Measurements from ENCODE around the gene SYK.

DNA sequence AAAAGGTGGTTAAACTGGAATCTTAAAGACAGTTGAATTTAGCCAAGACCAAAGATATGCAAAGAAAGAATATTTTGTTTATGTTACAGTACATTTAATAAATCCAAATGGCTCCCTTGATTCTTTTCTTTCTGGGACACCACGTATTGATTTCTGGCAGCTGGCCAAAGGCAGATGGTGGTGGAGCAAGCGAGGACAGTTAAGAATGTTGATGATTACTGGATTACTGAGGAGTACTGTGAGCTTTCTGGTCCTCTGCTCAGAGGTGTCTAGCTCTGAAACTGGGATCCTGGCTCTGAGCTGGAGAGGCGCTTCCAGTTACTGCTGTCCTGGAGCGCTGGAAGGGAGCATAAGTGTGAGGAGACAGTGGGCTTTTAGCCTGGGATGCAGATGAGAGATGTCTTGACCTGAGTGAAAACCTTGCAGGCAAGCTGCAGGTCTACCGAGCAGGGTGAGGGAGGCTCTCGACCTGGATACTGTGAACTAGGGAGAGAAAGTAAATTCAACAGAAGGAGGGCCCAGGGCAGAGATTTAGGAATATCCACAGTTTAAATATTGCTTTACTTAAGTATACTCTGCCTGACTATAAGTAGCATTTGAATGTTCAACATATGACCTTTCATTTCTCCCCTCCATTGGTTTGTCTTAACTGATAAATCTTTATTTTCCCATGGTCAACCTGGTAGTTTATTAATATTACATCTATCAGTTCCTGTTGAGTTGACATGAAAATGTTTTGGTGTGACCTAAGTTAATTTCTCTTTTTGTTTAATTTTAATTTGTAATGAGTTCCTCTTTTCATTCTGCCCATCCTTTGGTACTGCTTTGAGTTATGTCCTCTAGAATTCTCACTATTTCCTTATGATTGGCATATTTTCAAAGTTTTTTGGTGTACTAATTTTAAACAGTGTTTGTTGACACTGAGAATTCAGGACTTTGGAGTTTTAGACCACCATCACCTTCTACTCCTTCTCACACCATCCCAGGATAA, 3.7 kb downstream of the SYK start:
- TF ChIP-seq, protein P1, sequence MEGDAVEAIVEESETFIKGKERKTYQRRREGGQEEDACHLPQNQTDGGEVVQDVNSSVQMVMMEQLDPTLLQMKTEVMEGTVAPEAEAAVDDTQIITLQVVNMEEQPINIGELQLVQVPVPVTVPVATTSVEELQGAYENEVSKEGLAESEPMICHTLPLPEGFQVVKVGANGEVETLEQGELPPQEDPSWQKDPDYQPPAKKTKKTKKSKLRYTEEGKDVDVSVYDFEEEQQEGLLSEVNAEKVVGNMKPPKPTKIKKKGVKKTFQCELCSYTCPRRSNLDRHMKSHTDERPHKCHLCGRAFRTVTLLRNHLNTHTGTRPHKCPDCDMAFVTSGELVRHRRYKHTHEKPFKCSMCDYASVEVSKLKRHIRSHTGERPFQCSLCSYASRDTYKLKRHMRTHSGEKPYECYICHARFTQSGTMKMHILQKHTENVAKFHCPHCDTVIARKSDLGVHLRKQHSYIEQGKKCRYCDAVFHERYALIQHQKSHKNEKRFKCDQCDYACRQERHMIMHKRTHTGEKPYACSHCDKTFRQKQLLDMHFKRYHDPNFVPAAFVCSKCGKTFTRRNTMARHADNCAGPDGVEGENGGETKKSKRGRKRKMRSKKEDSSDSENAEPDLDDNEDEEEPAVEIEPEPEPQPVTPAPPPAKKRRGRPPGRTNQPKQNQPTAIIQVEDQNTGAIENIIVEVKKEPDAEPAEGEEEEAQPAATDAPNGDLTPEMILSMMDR (IDR thresholded peaks at IDR 0.05; ENCODE audit: borderline replicate concordance, extremely low read depth, low read length, poor library complexity, severe bottlenecking), result no peak
- TF ChIP-seq EZH2 (IDR thresholded peaks at IDR 0.05; ENCODE audit: borderline replicate concordance, low read depth, low read length, severe bottlenecking), result no peak

Data from DND-41 (cell line).